Measurements from ENCODE around the gene UNKL.
A peak's percentile ranks its signal among the peaks of the same experiment; 100 is the strongest.

The UNKL gene

DNA sequence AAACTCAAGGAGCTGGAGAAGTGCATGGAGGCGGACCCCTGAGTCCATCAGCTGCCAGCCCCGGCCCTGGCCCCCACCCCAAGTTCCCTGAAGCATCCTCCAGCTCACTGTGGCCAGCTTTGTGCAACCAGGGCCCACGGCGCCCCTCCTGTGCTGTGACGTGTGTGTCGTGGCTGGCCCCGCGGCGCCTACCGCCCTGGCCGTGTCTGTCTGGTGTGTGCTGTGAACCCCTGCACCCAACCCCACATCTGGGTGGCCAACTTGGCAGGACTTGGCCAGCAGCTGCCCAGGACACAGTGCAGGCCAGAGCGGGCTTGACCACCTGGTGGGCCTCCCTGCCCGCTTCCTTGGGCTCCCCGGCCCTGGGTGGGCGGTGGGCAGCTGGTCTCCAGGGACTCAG is 66.1 kb downstream of the UNKL start:
- ChIA-PET POLR2A (no interaction called here), CTCF (interaction anchor here (1.2 to 1.4 kb wide), 2 partner anchors 11 to 15 kb away, joined by 4 to 5 read pairs; no protein-coding TSS in a partner anchor)
- DNase-seq (ENCODE audit: extremely low spot score) = no peak
- TF ChIP-seq CTCF (IDR thresholded peaks at IDR 0.05; ENCODE audit: control extremely low read depth, extremely low read depth, low read depth, missing control alignments) = no peak

- no peak for TF ChIP-seq CTCF (IDR thresholded peaks at IDR 0.05; ENCODE audit: control extremely low read depth, extremely low read depth, low read depth, missing control alignments)
- ChIA-PET CTCF (interaction anchor here (0.9 to 1.2 kb wide), 2 partner anchors 12 to 16 kb away, joined by 3 to 4 read pairs; no protein-coding TSS in a partner anchor), POLR2A (no interaction called here)
- no peak for DNase-seq (ENCODE audit: extremely low spot score)
Measured at GRCh38 chr16:1347962-1348361, 66.5 kb downstream of the UNKL start.

DNA sequence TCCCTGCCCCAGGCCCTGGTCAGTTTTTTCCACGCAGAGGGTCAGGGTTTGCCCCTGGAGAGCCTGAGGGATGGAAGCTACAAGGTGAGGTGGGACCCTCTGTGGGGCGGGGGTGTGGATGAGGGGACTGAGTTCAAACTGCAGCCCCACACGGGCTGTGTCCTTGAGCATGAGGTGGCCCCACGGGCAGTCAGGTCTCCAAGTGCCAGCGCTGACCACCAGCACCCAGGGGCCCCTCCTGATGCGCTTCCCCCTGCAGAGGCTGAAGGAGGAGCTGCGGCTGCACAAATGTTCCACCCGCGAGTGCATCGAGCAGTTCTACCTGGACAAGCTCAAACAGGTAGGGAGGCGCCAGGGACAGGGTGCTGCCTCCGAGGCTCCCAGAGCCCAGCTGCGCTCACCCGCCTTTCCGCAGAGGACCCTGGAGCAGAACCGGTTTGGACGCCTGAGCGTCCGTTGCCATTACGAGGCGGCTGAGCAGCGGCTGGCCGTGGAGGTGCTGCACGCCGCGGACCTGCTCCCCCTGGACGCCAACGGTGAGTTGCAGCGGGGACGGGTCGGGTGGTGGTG is 67.1 kb downstream of the UNKL start:
- CTCF ChIA-PET = interaction anchor here (0.9 to 1.7 kb wide), 3 partner anchors 10 to 16 kb away, joined by 3 to 6 read pairs (median 5); no protein-coding TSS in a partner anchor
- POLR2A ChIA-PET = no interaction called here
- DNase-seq (ENCODE audit: extremely low spot score) = no peak
- TF ChIP-seq CTCF (IDR thresholded peaks at IDR 0.05; ENCODE audit: control extremely low read depth, extremely low read depth, low read depth, missing control alignments) = no peak

- ChIA-PET CTCF (interaction anchor here (0.9 to 1.7 kb wide), 4 partner anchors 9 to 38 kb away, joined by 3 to 6 read pairs (median 4); partner anchors contain the start of gene UBE2I), POLR2A (no interaction called here)
- no peak for DNase-seq (ENCODE audit: extremely low spot score)
- TF ChIP-seq CTCF (IDR thresholded peaks at IDR 0.05; ENCODE audit: control extremely low read depth, extremely low read depth, low read depth, missing control alignments) = peak; percentile 12
Measured at GRCh38 chr16:1346422-1347285, 67.8 kb downstream of the UNKL start.

DNA sequence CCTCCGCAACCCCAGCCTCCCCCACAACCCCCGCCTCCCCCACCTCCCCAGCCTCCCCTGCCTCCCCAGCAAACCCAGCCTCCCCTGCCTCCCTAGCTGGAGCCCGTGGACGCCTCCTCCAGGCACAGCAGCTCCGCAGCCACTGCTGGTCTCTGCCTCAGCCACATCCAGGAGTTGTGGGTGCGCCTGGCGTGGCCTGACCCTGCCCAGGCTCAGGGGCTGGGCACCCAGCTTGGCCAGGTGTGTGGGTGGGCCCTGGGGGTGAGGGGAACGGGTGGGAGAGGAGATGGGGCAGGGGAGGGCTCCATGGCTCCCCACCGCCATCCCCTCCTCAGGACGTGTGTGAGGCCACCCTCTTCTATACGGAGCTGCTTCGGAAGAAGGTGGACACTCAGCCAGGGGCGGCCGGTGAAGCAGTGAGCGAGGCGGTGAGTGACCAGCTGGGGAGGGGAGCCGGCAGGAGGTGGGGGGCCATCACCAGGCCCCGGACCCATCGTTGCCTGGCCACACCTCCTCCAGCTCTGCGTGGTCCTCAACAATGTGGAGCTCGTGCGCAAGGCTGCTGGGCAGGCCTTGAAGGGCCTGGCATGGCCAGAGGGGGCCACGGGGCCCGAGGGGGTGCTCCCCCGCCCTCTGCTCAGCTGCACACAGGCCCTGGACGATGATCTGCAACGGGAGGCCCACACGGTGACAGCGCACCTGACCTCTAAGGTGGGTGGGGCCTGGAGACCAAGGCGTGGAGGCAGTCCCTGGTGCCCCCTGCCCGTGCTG is 68.7 kb downstream of the UNKL start:
- DNase-seq (ENCODE audit: extremely low spot score) = no peak
- POLR2A ChIA-PET = no interaction called here
- TF ChIP-seq CTCF (IDR thresholded peaks at IDR 0.05; ENCODE audit: control extremely low read depth, extremely low read depth, low read depth, missing control alignments) = no peak
- CTCF ChIA-PET = interaction anchor here (0.8 to 1.7 kb wide), 5 partner anchors 10 to 37 kb away, joined by 3 to 5 read pairs (median 3); partner anchors contain the start of gene UBE2I

- POLR2A ChIA-PET = no interaction called here
- no peak for TF ChIP-seq CTCF (IDR thresholded peaks at IDR 0.05; ENCODE audit: control extremely low read depth, extremely low read depth, low read depth, missing control alignments)
- no peak for DNase-seq (ENCODE audit: extremely low spot score)
- CTCF ChIA-PET = interaction anchor here (1.0 to 1.3 kb wide), 3 partner anchors 9 to 22 kb away, joined by 3 read pairs; no protein-coding TSS in a partner anchor
Measured at GRCh38 chr16:1345087-1345486, 69.4 kb downstream of the UNKL start.

Measured in GM10248 (cell line).